22Rv1 (cell line): ENCODE data around the gene PRDM12.

ENCODE experiments used
- ZFX ChIP-seq: fragments of 450-650 bp; IDR thresholded peaks from 2 replicates; pipeline ENCODE4 v1.6.1; 2017; ENCODE audit warnings: antibody characterized with exemption, borderline replicate concordance
- TF ChIP-seq, protein P1 (sequence below): fragments of 450-650 bp; IDR thresholded peaks from 2 replicates; pipeline ENCODE4 v1.5.1; 2017; ENCODE audit warnings: mild to moderate bottlenecking

DNA sequence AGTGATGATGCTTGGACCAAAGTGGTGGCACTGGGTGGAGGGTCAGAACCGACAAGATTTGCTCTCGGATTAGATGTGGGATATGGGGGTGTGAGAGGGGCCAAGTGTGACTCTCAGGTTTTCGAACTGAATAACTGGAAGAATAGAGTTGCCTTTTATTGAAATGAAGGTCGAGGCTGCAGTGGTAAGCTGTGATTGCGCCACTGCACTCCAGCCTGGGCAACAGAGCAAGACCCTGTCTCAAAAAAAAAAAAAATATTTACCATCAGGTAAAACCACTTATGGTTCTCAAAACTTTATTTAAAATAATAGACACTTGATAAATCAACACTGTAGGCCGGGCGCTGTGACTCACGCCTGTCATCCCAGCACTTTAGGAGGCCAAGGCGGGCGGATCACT, 56.4 kb downstream of the PRDM12 start:
- TF ChIP-seq, protein P1, sequence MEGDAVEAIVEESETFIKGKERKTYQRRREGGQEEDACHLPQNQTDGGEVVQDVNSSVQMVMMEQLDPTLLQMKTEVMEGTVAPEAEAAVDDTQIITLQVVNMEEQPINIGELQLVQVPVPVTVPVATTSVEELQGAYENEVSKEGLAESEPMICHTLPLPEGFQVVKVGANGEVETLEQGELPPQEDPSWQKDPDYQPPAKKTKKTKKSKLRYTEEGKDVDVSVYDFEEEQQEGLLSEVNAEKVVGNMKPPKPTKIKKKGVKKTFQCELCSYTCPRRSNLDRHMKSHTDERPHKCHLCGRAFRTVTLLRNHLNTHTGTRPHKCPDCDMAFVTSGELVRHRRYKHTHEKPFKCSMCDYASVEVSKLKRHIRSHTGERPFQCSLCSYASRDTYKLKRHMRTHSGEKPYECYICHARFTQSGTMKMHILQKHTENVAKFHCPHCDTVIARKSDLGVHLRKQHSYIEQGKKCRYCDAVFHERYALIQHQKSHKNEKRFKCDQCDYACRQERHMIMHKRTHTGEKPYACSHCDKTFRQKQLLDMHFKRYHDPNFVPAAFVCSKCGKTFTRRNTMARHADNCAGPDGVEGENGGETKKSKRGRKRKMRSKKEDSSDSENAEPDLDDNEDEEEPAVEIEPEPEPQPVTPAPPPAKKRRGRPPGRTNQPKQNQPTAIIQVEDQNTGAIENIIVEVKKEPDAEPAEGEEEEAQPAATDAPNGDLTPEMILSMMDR: no peak
- TF ChIP-seq ZFX: no peak
